ENCODE measurements around the gene RNASEH2A. TPM values are rescaled to one million over a fixed set of nuclear protein-coding genes. Genes with fewer than 3 reads are reported as not detected.

RNASEH2A gene
- total RNA-seq, 4 donors from 2014 or later: 7.1 to 19.2 (median 14.9) TPM

DNA sequence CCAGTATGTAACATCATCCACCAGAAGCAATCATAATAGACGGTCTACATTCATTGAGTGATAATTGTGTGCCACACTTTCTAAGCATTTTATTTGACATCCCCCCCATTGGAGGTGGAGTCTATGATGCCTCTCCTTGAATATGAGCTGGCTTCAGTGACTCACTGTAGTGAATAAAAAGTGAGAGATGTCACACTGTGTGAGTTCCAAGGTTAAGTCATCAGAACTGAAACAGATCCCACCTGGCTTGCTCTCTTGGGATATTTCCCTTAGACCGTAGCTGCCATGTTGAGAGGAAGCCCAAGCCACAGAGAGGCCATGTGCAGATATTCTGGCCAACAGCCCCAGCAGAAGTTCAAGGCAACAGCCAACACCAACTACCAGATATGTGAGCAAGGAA lies 15.4 kb downstream of the RNASEH2A start:
- 78 to 87% methylated on average over 2 of the region's 2 CpGs for WGBS, 2 donors
- Histone ChIP-seq H3K9me3 (no peaks in the 10 kb centered on the region), H3K27me3 (peaks cover 0 to 33% (median 7%) of the 10 kb centered on the region in 4 donors), H3K36me3 (no peaks in the 10 kb centered on the region), H3K4me3 (no peak overlapping the region), H3K27ac (no peak overlapping the region), H3K4me1 (peaks cover 5 to 8% (median 6%) of the 10 kb centered on the region in 3 donors)
- intact Hi-C loops (cut with DNase I): no loop called here
- TF ChIP-seq, protein P1, sequence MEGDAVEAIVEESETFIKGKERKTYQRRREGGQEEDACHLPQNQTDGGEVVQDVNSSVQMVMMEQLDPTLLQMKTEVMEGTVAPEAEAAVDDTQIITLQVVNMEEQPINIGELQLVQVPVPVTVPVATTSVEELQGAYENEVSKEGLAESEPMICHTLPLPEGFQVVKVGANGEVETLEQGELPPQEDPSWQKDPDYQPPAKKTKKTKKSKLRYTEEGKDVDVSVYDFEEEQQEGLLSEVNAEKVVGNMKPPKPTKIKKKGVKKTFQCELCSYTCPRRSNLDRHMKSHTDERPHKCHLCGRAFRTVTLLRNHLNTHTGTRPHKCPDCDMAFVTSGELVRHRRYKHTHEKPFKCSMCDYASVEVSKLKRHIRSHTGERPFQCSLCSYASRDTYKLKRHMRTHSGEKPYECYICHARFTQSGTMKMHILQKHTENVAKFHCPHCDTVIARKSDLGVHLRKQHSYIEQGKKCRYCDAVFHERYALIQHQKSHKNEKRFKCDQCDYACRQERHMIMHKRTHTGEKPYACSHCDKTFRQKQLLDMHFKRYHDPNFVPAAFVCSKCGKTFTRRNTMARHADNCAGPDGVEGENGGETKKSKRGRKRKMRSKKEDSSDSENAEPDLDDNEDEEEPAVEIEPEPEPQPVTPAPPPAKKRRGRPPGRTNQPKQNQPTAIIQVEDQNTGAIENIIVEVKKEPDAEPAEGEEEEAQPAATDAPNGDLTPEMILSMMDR (IDR thresholded peaks at IDR 0.05): no peak
- TF ChIP-seq POLR2A (IDR thresholded peaks at IDR 0.05): no peak
- DNase-seq: no peak

DNA sequence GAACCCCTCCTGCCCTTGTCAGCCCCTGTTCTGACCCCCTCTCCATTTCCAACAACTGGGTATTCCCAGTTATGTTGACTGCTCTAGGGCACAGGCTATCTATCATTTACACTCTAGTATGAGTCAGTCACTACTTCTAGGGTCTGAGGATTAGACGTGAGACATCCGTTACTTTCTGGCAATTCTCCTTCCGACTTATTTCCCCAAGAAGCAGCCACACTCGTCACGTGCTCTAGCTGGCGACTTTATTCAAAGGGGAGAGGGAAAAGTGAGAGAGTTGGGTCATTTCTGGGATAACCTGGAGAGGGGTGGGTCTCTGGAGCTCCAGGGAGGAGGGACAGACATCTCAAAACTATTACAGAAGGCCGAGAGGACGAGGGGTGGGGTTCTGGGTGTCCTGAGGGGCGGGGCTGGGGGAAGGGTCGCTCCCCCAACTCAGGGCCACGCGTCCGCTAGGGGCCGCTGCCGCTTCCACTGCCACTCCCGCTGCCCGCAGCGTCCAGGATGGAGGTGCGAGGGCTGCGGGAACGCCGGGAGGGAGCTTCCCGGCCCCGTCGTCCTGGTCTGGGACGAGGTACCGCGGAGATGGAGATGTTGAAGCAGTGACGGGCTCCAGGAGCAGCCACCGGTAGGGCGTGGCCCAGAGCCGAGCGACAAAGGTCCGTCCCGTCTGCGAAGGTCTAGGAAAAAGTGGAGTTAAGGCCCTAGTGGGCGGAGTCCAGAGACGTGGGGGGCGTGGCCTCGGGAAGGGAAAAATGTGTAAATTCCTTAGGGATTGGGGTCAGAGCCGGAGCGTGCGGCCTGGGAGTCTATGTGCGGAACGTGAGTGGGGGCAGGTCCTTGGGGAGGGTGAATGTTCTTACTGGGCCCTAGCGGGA lies 19.1 kb downstream of the RNASEH2A start:
- H3K36me3 ChIP-seq: no peaks in the 10 kb centered on the region
- peaks cover 0 to 71% (median 8%) of the 10 kb centered on the region in 4 donors for H3K27me3 ChIP-seq
- intact Hi-C loops (cut with DNase I): no loop called here
- no peak overlapping the region for H3K27ac ChIP-seq
- no peaks in the 10 kb centered on the region for H3K9me3 ChIP-seq
- 7 to 14% methylated on average over 29 to 32 of the region's 46 CpGs for WGBS, 2 donors
- H3K4me3 ChIP-seq: peak overlapping the region in 1 of 4 donors; percentile 34
- no peak for DNase-seq
- TF ChIP-seq POLR2A (IDR thresholded peaks at IDR 0.05): no peak
- TF ChIP-seq, protein P1 (IDR thresholded peaks at IDR 0.05): peak in 1 of 6 experiments; percentile 17
- H3K4me1 ChIP-seq: peaks cover 5 to 20% (median 11%) of the 10 kb centered on the region in 3 donors

DNA sequence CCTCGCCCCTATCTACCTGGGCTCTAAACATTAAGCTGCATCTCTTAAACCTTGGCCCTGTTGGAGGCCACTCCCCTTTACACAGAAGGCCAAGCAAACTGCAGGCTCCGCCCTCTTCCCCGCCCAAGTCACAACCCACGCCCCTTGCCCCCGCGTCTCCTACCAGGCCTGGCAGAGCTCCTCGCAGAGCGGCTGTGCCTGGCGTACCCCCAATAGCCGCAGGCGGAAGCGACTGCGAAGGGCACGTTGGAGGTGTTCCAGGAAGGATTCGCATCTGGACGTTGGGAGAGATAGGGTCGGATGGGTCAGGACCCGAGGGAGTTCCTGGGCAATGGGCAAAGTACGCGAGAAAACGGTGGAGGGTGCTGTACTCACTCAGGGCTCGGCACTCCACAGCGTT lies 22.1 kb downstream of the RNASEH2A start:
- peaks cover 5 to 34% (median 19%) of the 10 kb centered on the region in 3 donors for H3K4me1 ChIP-seq
- 15% methylated on average over 3 to 11 of the region's 23 CpGs for WGBS, 2 donors
- no peak overlapping the region for H3K4me3 ChIP-seq
- TF ChIP-seq, protein P1 (IDR thresholded peaks at IDR 0.05): no peak
- no peak for TF ChIP-seq POLR2A (IDR thresholded peaks at IDR 0.05)
- no peaks in the 10 kb centered on the region for H3K9me3 ChIP-seq
- H3K27me3 ChIP-seq: peaks cover 4 to 100% (median 17%) of the 10 kb centered on the region in 4 donors
- no peaks in the 10 kb centered on the region for H3K36me3 ChIP-seq
- no peak for DNase-seq
- no peak overlapping the region for H3K27ac ChIP-seq
- intact Hi-C loops (cut with DNase I): no loop called here

- Histone ChIP-seq H3K36me3 (no peaks in the 10 kb centered on the region), H3K9me3 (no peaks in the 10 kb centered on the region), H3K27me3 (peaks cover 22 to 100% (median 32%) of the 10 kb centered on the region in 4 donors), H3K27ac (no peak overlapping the region), H3K4me1 (peaks cover 4 to 54% (median 17%) of the 10 kb centered on the region in 3 donors), H3K4me3 (peak overlapping the region; percentile 18 to 70 (median 41))
- TF ChIP-seq, protein P1 (IDR thresholded peaks at IDR 0.05): no peak
- no peak for TF ChIP-seq POLR2A (IDR thresholded peaks at IDR 0.05)
- no peak for DNase-seq
- WGBS, 2 donors: 0 to 14% methylated on average over 1 of the region's 5 CpGs
- intact Hi-C loops (cut with DNase I): no loop called here
Observed at GRCh38 chr19:12833418-12833737, 27.0 kb downstream of the RNASEH2A start.
